ENCODE results near the gene ATP9B.

The ATP9B gene

DNA sequence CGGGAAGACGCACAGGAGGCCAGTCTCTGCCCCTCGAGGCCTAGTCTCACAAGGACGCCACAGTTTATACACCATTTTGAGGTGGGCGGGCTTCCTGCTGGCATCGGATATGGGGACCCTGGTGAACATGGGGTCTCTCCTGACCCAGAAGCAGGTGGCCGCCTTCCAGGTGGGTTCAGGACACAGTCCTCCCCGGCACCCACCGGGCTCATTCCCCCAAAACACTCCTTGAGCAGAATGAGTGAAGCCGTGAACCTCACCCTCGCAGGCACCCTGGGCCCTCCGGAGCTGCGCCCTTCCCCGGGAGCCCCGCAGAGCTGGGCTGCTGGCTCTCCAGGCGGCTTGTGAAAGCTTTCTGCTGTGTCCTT is 333.0 kb downstream of the ATP9B start:
- TF ChIP-seq ZNF138 (tag by site-specific recombination; IDR thresholded peaks at IDR 0.05; ENCODE audit: borderline replicate concordance) (no peak), CTCF (tag by site-specific recombination; IDR thresholded peaks at IDR 0.05) (no peak), MYNN (tag by site-specific recombination; IDR thresholded peaks at IDR 0.05; ENCODE audit: borderline replicate concordance) (no peak), ZNF2 (tag by site-specific recombination; IDR thresholded peaks at IDR 0.05) (no peak), ZNF416 (tag by site-specific recombination; IDR thresholded peaks at IDR 0.05) (no peak), ZNF302 (tag by site-specific recombination; IDR thresholded peaks at IDR 0.05; ENCODE audit: low read depth) (no peak), ZNF140 (tag by site-specific recombination; IDR thresholded peaks at IDR 0.05) (no peak), ZNF112 (tag by site-specific recombination; IDR thresholded peaks at IDR 0.05) (no peak)
- CTCF ChIA-PET, result no interaction called here
- no peaks in the 10 kb centered on the region for H3K36me3 ChIP-seq (ENCODE audit: control insufficient read depth in 2 of 2, insufficient read depth in 1 of 2, low read length in 2 of 2)
- no peaks in the 10 kb centered on the region for H3K9me3 ChIP-seq (ENCODE audit: control insufficient read depth, insufficient read depth, low read depth, low read length)
- H3K4me1 ChIP-seq (ENCODE audit: control insufficient read depth, insufficient read depth, low read length), result no peaks in the 10 kb centered on the region
- POLR2A ChIA-PET, result no interaction called here
- no peak overlapping the region for H3K4me3 ChIP-seq (ENCODE audit: low read depth, low read length)
- no peak overlapping the region for H3K27ac ChIP-seq (ENCODE audit: extremely low read depth, low read depth, low read length)

DNA sequence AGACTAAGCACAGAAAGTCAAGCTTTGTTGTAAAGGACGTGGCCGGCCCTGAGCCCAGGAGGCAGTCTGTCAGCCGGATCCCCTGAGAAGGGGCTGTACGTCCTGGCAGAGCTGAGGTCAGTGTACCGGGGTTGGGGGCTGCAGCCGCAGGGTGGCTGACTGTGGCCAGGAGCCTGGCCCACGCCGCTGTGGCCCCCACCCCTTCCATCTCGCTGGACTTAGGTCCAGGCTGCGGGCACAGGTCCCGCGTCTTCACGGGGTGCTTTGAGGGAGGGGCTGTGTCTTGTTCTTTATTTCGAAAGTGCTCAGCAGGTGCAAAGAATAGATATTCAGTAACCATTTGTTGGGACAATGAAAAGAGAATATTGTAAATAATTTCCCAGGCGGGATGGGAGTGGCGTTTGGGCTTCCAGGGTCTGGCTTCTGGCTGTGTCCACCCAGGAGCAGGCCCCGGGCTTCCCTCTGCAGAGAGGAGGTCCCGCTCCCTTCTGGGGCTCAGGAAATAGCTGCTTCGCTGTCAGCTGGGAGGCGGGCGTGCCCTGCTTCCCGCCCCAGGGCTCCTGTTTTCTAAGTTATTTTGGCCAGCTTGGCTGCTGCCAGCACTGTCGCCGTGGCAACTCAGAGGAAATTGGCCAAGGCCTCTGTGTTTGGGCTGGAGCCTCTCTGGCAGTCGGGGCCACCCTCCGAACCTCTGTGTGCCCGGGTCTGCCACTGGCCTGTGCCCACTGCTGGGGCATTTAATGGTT is 334.0 kb downstream of the ATP9B start:
- POLR2A ChIA-PET, result interaction anchor here (1.2 kb wide), 1 partner anchor 13 kb away, joined by 3 read pairs; no protein-coding TSS in a partner anchor
- no peak overlapping the region for H3K4me3 ChIP-seq (ENCODE audit: low read depth, low read length)
- no peaks in the 10 kb centered on the region for H3K36me3 ChIP-seq (ENCODE audit: control insufficient read depth in 2 of 2, insufficient read depth in 1 of 2, low read length in 2 of 2)
- no peak overlapping the region for H3K27ac ChIP-seq (ENCODE audit: extremely low read depth, low read depth, low read length)
- TF ChIP-seq ZIC2 (tag by site-specific recombination; IDR thresholded peaks at IDR 0.05), result peak; percentile 43
- TF ChIP-seq ZNF560 (tag by site-specific recombination; IDR thresholded peaks at IDR 0.05; ENCODE audit: borderline replicate concordance), result no peak
- no peak for TF ChIP-seq MZF1 (tag by site-specific recombination; IDR thresholded peaks at IDR 0.05; ENCODE audit: borderline replicate concordance)
- no peak for TF ChIP-seq FEZF1 (tag by site-specific recombination; IDR thresholded peaks at IDR 0.05)
- TF ChIP-seq SP2 (tag by site-specific recombination; IDR thresholded peaks at IDR 0.05), result 0 out of 2 replicates have a peak, but pooled peaks have one; percentile 14
- no peak for TF ChIP-seq ZEB2 (tag by site-specific recombination; IDR thresholded peaks at IDR 0.05)
- peak; percentile 74 for TF ChIP-seq KLF1 (tag by site-specific recombination; IDR thresholded peaks at IDR 0.05)
- H3K4me1 ChIP-seq (ENCODE audit: control insufficient read depth, insufficient read depth, low read length), result no peaks in the 10 kb centered on the region
- no peaks in the 10 kb centered on the region for H3K9me3 ChIP-seq (ENCODE audit: control insufficient read depth, insufficient read depth, low read depth, low read length)
- CTCF ChIA-PET, result no interaction called here

DNA sequence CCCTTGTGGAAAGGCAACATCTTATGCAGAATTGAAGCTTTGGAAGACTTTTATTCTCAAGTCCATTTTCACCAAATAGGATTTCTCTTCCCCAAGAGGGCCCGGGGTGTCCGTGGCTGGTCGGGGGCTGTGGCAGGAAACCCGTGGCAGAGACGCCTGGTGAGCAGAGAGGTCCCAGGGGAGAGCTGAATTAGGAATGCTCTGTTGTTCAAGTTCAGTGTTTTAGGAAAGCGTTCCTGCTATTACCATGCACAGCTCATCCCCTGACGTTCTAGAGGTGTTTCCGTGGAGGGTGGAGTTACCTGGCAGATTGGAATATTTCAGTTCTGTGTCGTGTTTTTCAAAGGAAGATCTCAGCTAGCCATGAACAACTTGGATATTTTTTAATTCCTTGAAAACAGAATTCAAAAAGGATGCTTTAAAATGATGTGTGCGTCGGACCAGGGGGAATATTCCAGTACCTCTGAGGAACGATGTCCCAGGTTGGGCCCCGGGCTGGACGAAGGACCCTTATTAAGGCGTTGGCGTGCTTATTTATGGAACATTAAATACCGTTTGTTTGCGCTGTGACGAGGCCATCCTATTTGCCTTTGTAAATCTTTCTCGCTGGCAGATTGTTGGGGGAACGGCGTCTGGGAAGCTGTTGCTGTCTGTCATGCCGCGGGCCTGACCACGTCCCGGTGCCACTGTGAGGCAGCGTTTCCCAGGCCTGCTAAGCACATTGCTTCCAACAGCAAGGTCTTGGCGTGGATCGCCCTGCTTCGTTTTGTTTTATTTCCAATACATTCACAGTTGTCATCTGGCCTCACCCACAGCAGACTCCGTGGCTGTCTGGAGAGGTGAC is 334.8 kb downstream of the ATP9B start:
- H3K36me3 ChIP-seq (ENCODE audit: control insufficient read depth in 2 of 2, insufficient read depth in 1 of 2, low read length in 2 of 2), result no peaks in the 10 kb centered on the region
- CTCF ChIA-PET, result no interaction called here
- TF ChIP-seq ZNF473 (tag by site-specific recombination; IDR thresholded peaks at IDR 0.05), result no peak
- no peak for TF ChIP-seq BCL11A (tag by site-specific recombination; IDR thresholded peaks at IDR 0.05; ENCODE audit: low read depth)
- TF ChIP-seq WT1 (tag by site-specific recombination; IDR thresholded peaks at IDR 0.05), result no peak
- TF ChIP-seq, protein P1, sequence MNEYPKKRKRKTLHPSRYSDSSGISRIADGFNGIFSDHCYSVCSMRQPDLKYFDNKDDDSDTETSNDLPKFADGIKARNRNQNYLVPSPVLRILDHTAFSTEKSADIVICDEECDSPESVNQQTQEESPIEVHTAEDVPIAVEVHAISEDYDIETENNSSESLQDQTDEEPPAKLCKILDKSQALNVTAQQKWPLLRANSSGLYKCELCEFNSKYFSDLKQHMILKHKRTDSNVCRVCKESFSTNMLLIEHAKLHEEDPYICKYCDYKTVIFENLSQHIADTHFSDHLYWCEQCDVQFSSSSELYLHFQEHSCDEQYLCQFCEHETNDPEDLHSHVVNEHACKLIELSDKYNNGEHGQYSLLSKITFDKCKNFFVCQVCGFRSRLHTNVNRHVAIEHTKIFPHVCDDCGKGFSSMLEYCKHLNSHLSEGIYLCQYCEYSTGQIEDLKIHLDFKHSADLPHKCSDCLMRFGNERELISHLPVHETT (tag by site-specific recombination; IDR thresholded peaks at IDR 0.05), result no peak
- TF ChIP-seq ZNF585B (tag by site-specific recombination; IDR thresholded peaks at IDR 0.05), result no peak
- no peak for TF ChIP-seq ZNF837 (tag by site-specific recombination; IDR thresholded peaks at IDR 0.05)
- TF ChIP-seq ZEB2 (tag by site-specific recombination; IDR thresholded peaks at IDR 0.05), result no peak
- H3K9me3 ChIP-seq (ENCODE audit: control insufficient read depth, insufficient read depth, low read depth, low read length), result no peaks in the 10 kb centered on the region
- no peaks in the 10 kb centered on the region for H3K4me1 ChIP-seq (ENCODE audit: control insufficient read depth, insufficient read depth, low read length)
- POLR2A ChIA-PET, result interaction anchor here (1.2 kb wide), 1 partner anchor 13 kb away, joined by 3 read pairs; no protein-coding TSS in a partner anchor
- no peak overlapping the region for H3K27ac ChIP-seq (ENCODE audit: extremely low read depth, low read depth, low read length)
- no peak overlapping the region for H3K4me3 ChIP-seq (ENCODE audit: low read depth, low read length)

All from HEK293 (cell line).